Fibroblast of villous mesenchyme (primary cell): ENCODE results near the gene COPS9. TPM values are rescaled to one million over a fixed set of nuclear protein-coding genes. Genes with fewer than 3 reads are reported as not detected.

Source experiments
- DNase-seq: peaks from one replicate; pipeline ENCODE4 v3.0.0-alpha.2; 2010; ENCODE audit warnings: low read depth
- H3K4me3 ChIP-seq: 2 replicates; pipeline ENCODE4 v1.5.1; 2011; ENCODE audit warnings: low read depth, mild to moderate bottlenecking, low read length
- total RNA-seq: library from RNA; depleted of rRNA; stranded (reverse); fragments of >200 nt; gene quantifications from 2 replicates; pipeline ENCODE4 v1.2.3, GENCODE V29; 2012
- TF ChIP-seq, protein P1 (sequence below): IDR thresholded peaks from 2 replicates; pipeline ENCODE4 v1.5.1; 2012; ENCODE audit warnings: low read depth, mild to moderate bottlenecking, low read length; ENCODE audit not compliant: insufficient read depth

Gene COPS9
- total RNA-seq, 1 donor: 102 TPM

DNA sequence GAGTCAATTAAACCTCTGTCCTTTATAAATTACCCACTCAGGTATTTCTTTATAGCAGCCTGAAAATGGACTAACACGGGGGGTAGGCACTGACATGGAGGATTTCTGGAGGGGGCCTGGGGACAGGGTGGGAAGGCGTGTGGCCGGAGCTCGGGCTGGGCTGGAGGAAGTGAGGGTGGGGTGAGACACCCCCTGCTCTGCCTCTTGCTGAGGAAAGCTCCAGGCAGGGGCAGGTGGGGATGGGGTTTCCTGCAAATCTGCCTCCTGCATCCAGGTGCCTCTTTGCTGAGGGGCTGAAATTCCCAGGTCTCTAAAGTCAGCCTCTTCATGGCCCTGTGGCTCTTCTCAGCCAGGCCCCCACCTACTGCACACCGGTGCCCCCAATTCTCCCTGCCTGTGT, 30.1 kb upstream of the COPS9 start:
- TF ChIP-seq, protein P1, sequence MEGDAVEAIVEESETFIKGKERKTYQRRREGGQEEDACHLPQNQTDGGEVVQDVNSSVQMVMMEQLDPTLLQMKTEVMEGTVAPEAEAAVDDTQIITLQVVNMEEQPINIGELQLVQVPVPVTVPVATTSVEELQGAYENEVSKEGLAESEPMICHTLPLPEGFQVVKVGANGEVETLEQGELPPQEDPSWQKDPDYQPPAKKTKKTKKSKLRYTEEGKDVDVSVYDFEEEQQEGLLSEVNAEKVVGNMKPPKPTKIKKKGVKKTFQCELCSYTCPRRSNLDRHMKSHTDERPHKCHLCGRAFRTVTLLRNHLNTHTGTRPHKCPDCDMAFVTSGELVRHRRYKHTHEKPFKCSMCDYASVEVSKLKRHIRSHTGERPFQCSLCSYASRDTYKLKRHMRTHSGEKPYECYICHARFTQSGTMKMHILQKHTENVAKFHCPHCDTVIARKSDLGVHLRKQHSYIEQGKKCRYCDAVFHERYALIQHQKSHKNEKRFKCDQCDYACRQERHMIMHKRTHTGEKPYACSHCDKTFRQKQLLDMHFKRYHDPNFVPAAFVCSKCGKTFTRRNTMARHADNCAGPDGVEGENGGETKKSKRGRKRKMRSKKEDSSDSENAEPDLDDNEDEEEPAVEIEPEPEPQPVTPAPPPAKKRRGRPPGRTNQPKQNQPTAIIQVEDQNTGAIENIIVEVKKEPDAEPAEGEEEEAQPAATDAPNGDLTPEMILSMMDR: no peak
- H3K4me3 ChIP-seq: no peak overlapping the region
- no peak for DNase-seq

DNA sequence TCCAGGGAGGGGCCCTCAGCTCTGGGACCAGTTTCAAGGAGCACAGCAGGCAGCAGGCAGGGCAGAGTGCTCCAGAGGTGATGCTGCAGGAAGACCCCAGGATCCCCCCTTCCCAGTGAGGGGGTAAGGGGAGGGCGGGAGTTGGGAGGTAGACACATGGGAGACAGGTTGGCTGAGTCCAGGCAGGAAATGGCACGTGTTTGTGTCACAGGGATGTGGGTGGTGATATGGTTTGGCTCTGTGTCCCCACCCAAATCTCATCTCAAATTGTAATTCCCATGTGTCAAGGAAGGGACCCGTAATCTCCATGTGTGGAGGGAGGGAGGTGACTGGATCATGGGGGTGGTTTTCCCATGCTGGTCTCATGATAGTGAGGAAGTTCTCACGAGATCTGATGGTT, 29.6 kb upstream of the COPS9 start:
- TF ChIP-seq, protein P1: no peak
- H3K4me3 ChIP-seq: no peak overlapping the region
- no peak for DNase-seq

- H3K4me3 ChIP-seq: no peak overlapping the region
- no peak for DNase-seq
- TF ChIP-seq, protein P1: no peak
Observed at GRCh38 chr2:240165034-240165433, 28.9 kb upstream of the COPS9 start.

- no peak for DNase-seq
- TF ChIP-seq, protein P1: no peak
Observed at GRCh38 chr2:240164586-240164985, 28.5 kb upstream of the COPS9 start.

DNA sequence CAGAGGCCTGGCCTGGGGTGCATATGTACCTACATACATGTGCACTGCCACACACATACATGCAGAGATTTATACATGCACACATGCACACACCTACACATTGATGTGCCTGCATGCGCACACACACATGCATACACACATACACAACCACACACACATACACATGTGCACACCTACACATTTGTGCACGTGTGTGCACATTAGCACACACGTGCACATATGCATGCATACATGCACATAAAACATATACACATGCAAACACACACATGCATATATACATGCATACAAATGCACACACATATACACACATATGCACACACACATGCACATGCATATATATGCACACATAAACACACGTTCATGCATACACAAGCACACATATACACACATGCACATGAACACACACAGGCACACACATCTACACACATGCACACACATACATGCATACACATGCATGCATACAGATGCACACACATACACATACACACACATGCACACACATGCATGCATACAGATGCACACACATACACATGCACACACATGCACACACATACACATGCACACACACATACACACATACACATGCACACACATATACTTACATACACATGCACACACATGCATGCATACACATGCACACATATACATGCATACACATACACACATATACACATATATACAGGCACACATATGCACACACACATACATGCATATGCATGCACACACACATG, 27.9 kb upstream of the COPS9 start:
- TF ChIP-seq, protein P1: no peak
- no peak for DNase-seq
- H3K4me3 ChIP-seq: no peak overlapping the region

More at GRCh38 chr2:240164586-240164985, 28.5 kb upstream of the COPS9 start:
- H3K4me3 ChIP-seq: no peak overlapping the region

DNA sequence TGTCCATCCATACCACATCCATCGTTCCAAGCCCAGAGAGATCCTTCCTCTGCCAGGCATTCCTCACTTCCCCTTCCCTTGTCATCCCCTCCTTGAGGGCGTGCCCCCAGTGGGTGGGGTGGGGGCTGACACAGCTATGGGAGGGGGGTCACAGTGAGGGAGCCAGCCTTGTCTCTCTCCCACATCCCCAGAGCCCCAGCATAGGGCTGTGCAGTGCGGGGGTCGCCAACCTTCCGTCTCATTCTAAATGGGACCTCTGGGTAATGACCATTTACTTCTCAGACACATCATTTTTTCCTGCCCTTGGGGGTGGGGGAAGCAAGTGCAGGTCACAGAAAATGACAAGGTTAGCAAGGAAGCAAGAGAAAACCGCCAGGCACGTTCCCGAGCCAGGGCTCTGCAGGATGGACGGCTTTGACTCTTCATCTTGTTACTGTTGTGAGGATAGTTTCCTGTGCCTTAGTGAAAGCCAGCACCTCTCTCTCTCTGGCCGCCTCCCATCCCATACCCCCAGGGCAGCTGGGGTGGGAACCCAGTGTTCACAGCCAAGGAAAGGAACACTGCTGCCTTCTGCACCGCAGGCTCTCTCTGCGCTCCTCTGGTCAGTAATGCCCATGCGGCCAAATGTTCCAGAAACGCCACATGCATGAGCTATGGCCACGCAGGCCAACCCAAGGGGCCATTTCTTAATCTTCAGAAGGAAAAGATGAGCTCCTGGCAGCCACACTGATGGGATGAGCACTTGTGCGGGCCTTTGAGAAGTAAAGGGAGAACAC, 27.0 kb upstream of the COPS9 start:
- TF ChIP-seq, protein P1: no peak
- no peak for DNase-seq
- H3K4me3 ChIP-seq: no peak overlapping the region
